Heart right ventricle (tissue), 16 donors: ENCODE results near the gene PAK6. TPM values are rescaled to one million over a fixed set of nuclear protein-coding genes. Genes with fewer than 3 reads are reported as not detected.

Experiments used
- ATAC-seq, 8 donors: fragments of 200-7000 bp; cut with Tn5 transposase; one replicate each; pipeline ENCODE4 v1.9.1; 2020; ENCODE audit warnings: mild to moderate bottlenecking in 8 of 8, moderate library complexity in 8 of 8, moderate number of reproducible peaks in 1 of 8
- DNase-seq, 2 donors: peaks; one replicate each; pipeline ENCODE4 v3.0.0-alpha.2; 2020
- H3K27ac ChIP-seq, 10 donors: fragments of 200-600 bp; sonication (generic) in 2 of 10; one replicate each; pipeline versions ENCODE4 v1.5.0 to v1.8.0; 2020 to 2022; ENCODE audit warnings: mild to moderate bottlenecking in 3 of 10
- H3K27me3 ChIP-seq, 7 donors: fragments of 200-600 bp; one replicate each; pipeline ENCODE4 v1.8.0; 2021 to 2022; ENCODE audit warnings: mild to moderate bottlenecking in 2 of 7
- H3K36me3 ChIP-seq, 9 donors: fragments of 200-600 bp; sonication (generic) in 1 of 9; one replicate each; pipeline versions ENCODE4 v1.5.0 to v1.8.0; 2020 to 2022; ENCODE audit warnings: mild to moderate bottlenecking in 2 of 9
- H3K4me1 ChIP-seq, 9 donors: fragments of 200-600 bp; sonication (generic) in 1 of 9; one replicate each; pipeline versions ENCODE4 v1.5.0 to v1.8.0; 2020 to 2022; ENCODE audit warnings: mild to moderate bottlenecking in 4 of 9
- H3K4me3 ChIP-seq, 10 donors: fragments of 200-600 bp; sonication (generic) in 2 of 10; one replicate each; pipeline versions ENCODE4 v1.5.0 to v1.8.0; 2020 to 2022; ENCODE audit warnings: mild to moderate bottlenecking in 7 of 10, moderate library complexity in 2 of 10
- H3K9me3 ChIP-seq, 11 donors: fragments of 200-600 bp in 10 of 11; sonication (generic) in 2 of 11; one replicate each; pipeline versions ENCODE4 v1.5.0 to v1.8.0; 2013 to 2022; ENCODE audit warnings: mild to moderate bottlenecking in 2 of 11, control low read depth in 1 of 11, moderate library complexity in 1 of 11
- WGBS, 2 donors: extraction: QIAGEN DNeasy Blood & Tissue Kit; methylation state at CpG; one replicate each; pipeline ENCODE4 v1.1.7; 2013; ENCODE audit warnings: inconsistent platforms in 1 of 2; 5-methylcytosine and 5-hydroxymethylcytosine counted together
- intact Hi-C, 10 donors: fragments of 100-400 bp; cut with DNase I; formaldehyde crosslinking; loops; one replicate each; pipeline versions ENCODE4 v1.11.1 to v1.14.2; 2022
- polyA plus RNA-seq, 2 donors: library from polyadenylated mRNA; stranded (reverse); fragments of 200-250 nt; gene quantifications; one replicate each; pipeline ENCODE4 v1.2.3, GENCODE V29; 2013
- total RNA-seq, 10 donors: library from RNA; stranded (reverse); fragmentation: NEBNext Ultra II Directional in 3 of 10; extraction: Animal tissue kit (Norgen Biotek cat#: 25700) in 3 of 10; gene quantifications; one replicate each; pipeline versions ENCODE4 v1.2.1 to v1.2.4, GENCODE V29; 2021 to 2023
- TF ChIP-seq, protein P1 (sequence below), 9 donors: fragments of 200-600 bp; sonication (generic) in 2 of 9; IDR thresholded peaks; one replicate each; pipeline versions ENCODE4 v1.5.0 to v1.8.0; 2021 to 2022; ENCODE audit warnings: antibody characterized with exemption in 9 of 9, mild to moderate bottlenecking in 5 of 9, moderate library complexity in 1 of 9
- donor health status: Arrhythmogenic right ventricular cardiomyopathy.
- donor health status: ischemic (EF 13 %, LVEDD 7.1; RV severe dilation, severe dysfunction).
- donor health status: healthy with polysubstance abuse.
- donor health status: DM: no; HTN: yes; CAD: no.
- donor health status: DM: no; HTN: no; CAD: no.
- donor health status: ischemic (EF 25% LVEDD 6.9; RV normal size, moderate dysfunction).
- donor health status: ischemic (EF 25% LVEDD 5.7; RV mildly dilated, moderate dysfunction).
- donor health status: healthy.
- donor health status: DM: yes; HTN: yes; CAD: no.
- donor health status: Ischemic cardiomyopathy.
- donor health status: ischemic (EF 35%, LVEDD 5.7; RV mildly dilated, moderate dysfunction).
- donor health status: nonischemic (EF 11% LVEDD 7.7; RV severe dilation, severe dysfunction).
- donor health status: DM: yes; HTN: yes; CAD: no.
- donor health status: PGD.
- donor health status: ischemic (EF 29% LVEDD 5.4; RV normal size, mild dysfunction).
- donor health status: nonischemic (EF 23%, LVEDD 6.1; RV moderate dilation, normal function).

Gene PAK6
- total and polyA plus RNA-seq, 12 donors = 0.48 to 14.1 (median 7.4) TPM

GRCh38 chr15:40252141-40252437 lies 13.2 kb downstream of the PAK6 start:
- TF ChIP-seq, protein P1, sequence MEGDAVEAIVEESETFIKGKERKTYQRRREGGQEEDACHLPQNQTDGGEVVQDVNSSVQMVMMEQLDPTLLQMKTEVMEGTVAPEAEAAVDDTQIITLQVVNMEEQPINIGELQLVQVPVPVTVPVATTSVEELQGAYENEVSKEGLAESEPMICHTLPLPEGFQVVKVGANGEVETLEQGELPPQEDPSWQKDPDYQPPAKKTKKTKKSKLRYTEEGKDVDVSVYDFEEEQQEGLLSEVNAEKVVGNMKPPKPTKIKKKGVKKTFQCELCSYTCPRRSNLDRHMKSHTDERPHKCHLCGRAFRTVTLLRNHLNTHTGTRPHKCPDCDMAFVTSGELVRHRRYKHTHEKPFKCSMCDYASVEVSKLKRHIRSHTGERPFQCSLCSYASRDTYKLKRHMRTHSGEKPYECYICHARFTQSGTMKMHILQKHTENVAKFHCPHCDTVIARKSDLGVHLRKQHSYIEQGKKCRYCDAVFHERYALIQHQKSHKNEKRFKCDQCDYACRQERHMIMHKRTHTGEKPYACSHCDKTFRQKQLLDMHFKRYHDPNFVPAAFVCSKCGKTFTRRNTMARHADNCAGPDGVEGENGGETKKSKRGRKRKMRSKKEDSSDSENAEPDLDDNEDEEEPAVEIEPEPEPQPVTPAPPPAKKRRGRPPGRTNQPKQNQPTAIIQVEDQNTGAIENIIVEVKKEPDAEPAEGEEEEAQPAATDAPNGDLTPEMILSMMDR (IDR thresholded peaks at IDR 0.05) = no peak
- DNase-seq = no peak
- peak overlapping the region in 9 of 10 donors; percentile 41 to 70 (median 62) for H3K4me3 ChIP-seq

GRCh38 chr15:40252438-40253166 lies 13.7 kb downstream of the PAK6 start:
- intact Hi-C loops = loop anchor here in 1 of 10 donors (5.0 kb wide), 1 partner anchor 75 kb away; no protein-coding TSS in a partner anchor
- DNase-seq = peak in 1 of 2 donors; percentile 53
- H3K4me1 ChIP-seq = peaks cover 6 to 37% (median 21%) of the 10 kb centered on the region in 9 donors
- WGBS, 2 donors = 2 to 3% methylated on average over 80 to 82 of the region's 82 CpGs
- peak overlapping the region in 8 of 10 donors; percentile 8 to 63 (median 38) for H3K27ac ChIP-seq
- H3K9me3 ChIP-seq = no peaks in the 10 kb centered on the region
- H3K36me3 ChIP-seq = no peaks in the 10 kb centered on the region
- TF ChIP-seq, protein P1 (IDR thresholded peaks at IDR 0.05) = peak in 2 of 9 donors; percentile 14 to 25
- H3K27me3 ChIP-seq = peaks cover 0 to 40% (median 33%) of the 10 kb centered on the region in 7 donors
- ATAC-seq = peak; percentile 44 to 72 (median 53)
- peak overlapping the region; percentile 9 to 70 (median 60) for H3K4me3 ChIP-seq

More at GRCh38 chr15:40252141-40252437, 13.2 kb downstream of the PAK6 start:
- no peaks in the 10 kb centered on the region for H3K9me3 ChIP-seq
- 48 to 52% methylated on average over 26 to 27 of the region's 27 CpGs for WGBS, 2 donors
- H3K27me3 ChIP-seq = peaks cover 0 to 40% (median 33%) of the 10 kb centered on the region in 7 donors
- H3K36me3 ChIP-seq = no peaks in the 10 kb centered on the region
- H3K4me1 ChIP-seq = peaks cover 6 to 37% (median 21%) of the 10 kb centered on the region in 9 donors
- peak in 2 of 8 donors; percentile 13 to 27 for ATAC-seq
- peak overlapping the region in 7 of 10 donors; percentile 26 to 63 (median 38) for H3K27ac ChIP-seq
- intact Hi-C loops = loop anchor here in 1 of 10 donors (5.0 kb wide), 1 partner anchor 75 kb away; no protein-coding TSS in a partner anchor

DNA sequence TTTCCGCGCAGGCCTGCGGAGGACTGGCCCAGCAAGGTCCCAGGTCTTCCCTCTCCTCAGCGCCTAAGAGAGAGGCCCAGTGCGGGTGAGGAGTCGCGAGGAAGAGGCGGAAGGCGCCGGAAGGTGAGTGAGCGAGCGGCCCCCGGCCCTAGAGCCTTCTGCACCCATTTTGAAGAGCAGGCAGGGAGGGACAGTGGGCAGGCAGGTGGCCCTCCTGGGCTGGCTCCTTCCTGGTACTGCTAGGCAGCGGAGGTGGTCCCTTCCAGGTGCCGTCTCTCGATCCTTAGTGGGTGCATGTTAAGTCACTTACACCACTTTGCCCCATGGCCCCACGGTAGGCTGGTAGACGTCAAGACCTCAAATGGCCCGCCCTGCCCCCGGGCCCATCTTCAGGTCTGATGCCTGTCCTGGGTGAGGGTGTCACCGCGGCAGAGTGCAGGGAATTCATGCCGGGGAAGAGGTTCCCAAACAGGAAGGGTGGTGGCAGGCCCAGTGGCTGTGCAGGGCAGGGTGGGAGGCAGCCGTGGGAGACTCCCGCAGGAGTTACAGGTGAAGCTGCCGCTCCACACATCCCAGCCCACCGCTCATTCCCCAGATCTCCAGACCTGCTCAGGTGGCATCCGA lies 14.4 kb downstream of the PAK6 start:
- peak overlapping the region in 4 of 10 donors; percentile 8 to 63 (median 30) for H3K27ac ChIP-seq
- ATAC-seq (peak in 2 of 8 donors; percentile 14 to 22), DNase-seq (no peak)
- no peaks in the 10 kb centered on the region for H3K36me3 ChIP-seq
- 36 to 40% methylated on average over 28 of the region's 28 CpGs for WGBS, 2 donors
- intact Hi-C loops = loop anchor here in 1 of 10 donors (5.0 kb wide), 1 partner anchor 76 kb away; no protein-coding TSS in a partner anchor
- TF ChIP-seq, protein P1 (IDR thresholded peaks at IDR 0.05) = no peak
- H3K9me3 ChIP-seq = no peaks in the 10 kb centered on the region
- peaks cover 0 to 40% (median 33%) of the 10 kb centered on the region in 7 donors for H3K27me3 ChIP-seq
- H3K4me1 ChIP-seq = peaks cover 6 to 37% (median 21%) of the 10 kb centered on the region in 9 donors
- peak overlapping the region; percentile 9 to 70 (median 60) for H3K4me3 ChIP-seq

DNA sequence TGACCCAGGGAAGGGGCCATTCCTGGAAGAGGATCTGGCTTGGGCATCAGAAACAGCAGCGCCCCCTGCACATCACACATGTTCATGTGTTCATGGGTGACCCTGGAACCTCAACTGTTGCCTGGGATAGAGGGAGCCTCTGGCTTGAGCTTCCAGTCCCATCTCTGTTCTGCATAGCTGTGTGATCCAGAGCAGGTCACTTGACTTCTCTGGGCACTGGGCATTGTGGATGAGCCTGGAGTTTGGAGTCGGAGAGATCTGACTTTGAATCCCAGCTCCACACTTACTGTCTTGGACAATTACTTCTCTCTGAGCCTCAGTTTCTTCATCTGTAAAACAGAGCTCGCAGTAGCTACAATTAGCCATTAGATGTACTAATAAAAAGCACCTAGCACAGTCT lies 15.6 kb downstream of the PAK6 start:
- WGBS, 2 donors = 95 to 96% methylated on average over 3 of the region's 3 CpGs
- Histone ChIP-seq H3K9me3 (no peaks in the 10 kb centered on the region), H3K27ac (no peak overlapping the region), H3K4me1 (peaks cover 6 to 35% (median 21%) of the 10 kb centered on the region in 9 donors), H3K36me3 (no peaks in the 10 kb centered on the region), H3K27me3 (peaks cover 0 to 48% (median 37%) of the 10 kb centered on the region in 7 donors), H3K4me3 (no peak overlapping the region)
- TF ChIP-seq, protein P1 (IDR thresholded peaks at IDR 0.05) = no peak
- no peak for DNase-seq
- no peak for ATAC-seq
- intact Hi-C loops = loop anchor here in 1 of 10 donors (5.0 kb wide), 1 partner anchor 77 kb away; no protein-coding TSS in a partner anchor
